Adipocyte (in vitro differentiated cells): ENCODE results near the gene TRIM45.
"Not testable (repeated sequence)": the region's sequence is repeated elsewhere in the genome, so short reads cannot be mapped to it uniquely, and the experiment has no call there.

Experiments used
- DNase-seq: peaks from one replicate; pipeline ENCODE4 v3.0.0-alpha.2; 2015; ENCODE audit warnings: low read depth
- H3K27me3 ChIP-seq: replicated peaks from 2 replicates; pipeline ENCODE4 v1.7.0; 2013; ENCODE audit warnings: mild to moderate bottlenecking, low read length, moderate library complexity; ENCODE audit not compliant: control insufficient read depth, insufficient read depth
- H3K36me3 ChIP-seq: 2 replicates; pipeline ENCODE4 v1.7.0; 2013; ENCODE audit warnings: low read length, mild to moderate bottlenecking, moderate library complexity; ENCODE audit not compliant: control insufficient read depth, insufficient read depth, severe bottlenecking
- H3K4me1 ChIP-seq: 2 replicates; pipeline ENCODE4 v1.7.0; 2013; ENCODE audit warnings: mild to moderate bottlenecking, low read length, moderate library complexity; ENCODE audit not compliant: control insufficient read depth, insufficient read depth
- H3K4me3 ChIP-seq: 2 replicates; pipeline ENCODE4 v1.7.0; 2013; ENCODE audit warnings: mild to moderate bottlenecking, low read length, moderate library complexity
- H3K9ac ChIP-seq: 2 replicates; pipeline ENCODE4 v1.7.0; 2013; ENCODE audit warnings: mild to moderate bottlenecking, low read length, moderate library complexity
- H3K9me3 ChIP-seq: 2 replicates; pipeline ENCODE4 v1.7.0; 2013; ENCODE audit warnings: mild to moderate bottlenecking, low read length, moderate library complexity; ENCODE audit not compliant: control insufficient read depth

The TRIM45 gene

DNA sequence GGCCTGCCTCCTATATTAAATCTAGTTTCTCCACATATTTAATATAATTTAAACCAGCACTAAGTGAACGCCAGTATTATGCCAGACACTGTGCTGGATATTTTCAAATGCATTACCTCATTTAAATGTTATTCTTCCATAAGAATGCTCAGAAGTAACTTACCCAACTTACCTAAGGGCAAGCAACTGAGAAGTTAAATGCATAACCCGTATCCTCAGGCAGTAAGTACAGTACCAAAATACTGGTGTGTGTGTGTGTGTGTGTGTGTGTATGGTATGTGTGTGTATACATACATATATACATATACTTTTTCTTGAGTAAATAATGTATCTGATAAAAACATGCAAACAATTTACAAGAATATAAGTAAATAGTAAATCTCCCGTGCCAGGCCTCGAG is 9.0 kb upstream of the TRIM45 start:
- Histone ChIP-seq H3K36me3 (no peaks in the 10 kb centered on the region), H3K9me3 (no peaks in the 10 kb centered on the region), H3K4me3 (no peak overlapping the region), H3K9ac (no peak overlapping the region), H3K27me3 (peaks cover under 1% of the 10 kb centered on the region), H3K4me1 (peaks cover 7% of the 10 kb centered on the region)
- DNase-seq = no peak

DNA sequence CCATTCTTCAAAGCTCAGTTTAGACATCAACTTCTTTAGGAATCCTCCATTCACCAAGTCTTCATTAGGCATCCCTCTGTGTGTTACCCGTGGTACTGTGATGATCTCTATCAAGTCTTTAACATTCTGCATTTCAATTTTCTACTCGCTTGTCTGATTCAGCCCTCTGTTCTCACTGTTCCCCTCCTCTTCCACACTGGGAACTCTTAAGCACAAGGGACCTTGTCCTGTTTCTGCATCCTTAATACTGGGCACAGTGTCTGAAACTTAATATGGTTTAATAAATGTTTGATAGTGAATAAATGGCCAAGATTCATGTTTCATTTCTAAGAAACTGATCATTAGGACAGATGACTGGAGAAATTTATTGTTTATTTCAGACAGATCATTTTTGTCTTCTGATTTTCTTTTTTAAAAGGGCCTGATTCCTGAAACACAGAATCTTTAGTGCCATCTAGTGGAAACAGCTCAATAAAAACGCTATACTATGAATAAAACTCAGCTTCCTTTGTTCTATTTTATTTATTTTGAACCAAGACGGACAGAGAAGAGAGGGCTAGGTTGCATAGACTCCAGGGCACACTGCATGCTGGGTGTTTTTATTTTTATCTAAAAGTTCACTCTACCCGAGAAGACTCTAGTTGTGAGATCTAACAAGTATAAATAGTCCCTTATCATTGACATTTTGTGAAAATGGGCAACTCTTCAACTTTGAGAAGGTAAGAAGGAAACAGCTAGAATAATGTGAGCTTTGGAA is 7.0 kb upstream of the TRIM45 start:
- peak; percentile 87 for DNase-seq
- H3K9ac ChIP-seq = peak overlapping the region; percentile 19
- peaks cover 4% of the 10 kb centered on the region for H3K27me3 ChIP-seq
- H3K36me3 ChIP-seq = no peaks in the 10 kb centered on the region
- no peaks in the 10 kb centered on the region for H3K9me3 ChIP-seq
- peaks cover 7% of the 10 kb centered on the region for H3K4me1 ChIP-seq
- H3K4me3 ChIP-seq = no peak overlapping the region

DNA sequence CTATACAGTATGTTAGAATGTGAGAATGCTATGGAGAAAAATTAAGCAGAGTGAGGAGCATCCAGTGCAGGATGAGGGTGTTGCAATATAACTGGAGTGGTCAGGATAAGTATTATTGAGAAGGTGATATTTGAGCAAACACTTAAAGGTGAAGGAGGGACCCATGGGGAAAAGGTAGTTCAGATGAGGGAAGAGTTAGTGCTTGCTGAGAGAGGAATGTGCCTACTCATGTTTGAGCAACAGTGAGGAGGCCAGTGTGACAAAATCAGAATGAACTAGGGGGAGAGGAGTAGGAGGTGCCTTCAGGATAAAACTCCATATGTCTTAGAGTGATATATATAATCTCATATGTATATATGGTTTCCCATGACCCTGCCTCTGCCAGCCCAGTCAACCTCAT is 6.2 kb upstream of the TRIM45 start:
- Histone ChIP-seq H3K36me3 (no peaks in the 10 kb centered on the region), H3K4me3 (no peak overlapping the region), H3K4me1 (peaks cover 7% of the 10 kb centered on the region), H3K27me3 (peaks cover 4% of the 10 kb centered on the region), H3K9me3 (no peaks in the 10 kb centered on the region), H3K9ac (no peak overlapping the region)
- DNase-seq = peak; percentile 54

DNA sequence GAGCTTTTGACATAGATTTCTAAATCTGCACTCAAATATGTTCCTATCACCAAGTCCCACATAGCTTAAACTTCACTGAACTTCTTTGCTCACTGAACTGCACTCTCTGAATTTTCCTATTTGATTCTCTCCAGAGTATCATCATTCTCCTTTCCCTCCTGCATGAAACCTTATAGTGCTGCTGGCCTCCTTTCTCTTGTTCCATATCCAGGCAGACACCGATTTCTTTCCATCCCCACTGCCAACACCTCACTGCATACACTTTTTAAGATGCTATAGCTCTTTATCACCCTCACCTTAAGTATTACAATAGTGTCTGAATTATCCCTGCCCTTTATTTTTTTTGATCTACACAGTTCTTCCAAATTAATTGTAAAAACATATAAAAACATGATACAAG is 3.1 kb upstream of the TRIM45 start:
- no peak overlapping the region for H3K9ac ChIP-seq
- H3K9me3 ChIP-seq = no peaks in the 10 kb centered on the region
- peaks cover 16% of the 10 kb centered on the region for H3K4me1 ChIP-seq
- DNase-seq = no peak
- peaks cover 4% of the 10 kb centered on the region for H3K27me3 ChIP-seq
- no peaks in the 10 kb centered on the region for H3K36me3 ChIP-seq
- H3K4me3 ChIP-seq = no peak overlapping the region

DNA sequence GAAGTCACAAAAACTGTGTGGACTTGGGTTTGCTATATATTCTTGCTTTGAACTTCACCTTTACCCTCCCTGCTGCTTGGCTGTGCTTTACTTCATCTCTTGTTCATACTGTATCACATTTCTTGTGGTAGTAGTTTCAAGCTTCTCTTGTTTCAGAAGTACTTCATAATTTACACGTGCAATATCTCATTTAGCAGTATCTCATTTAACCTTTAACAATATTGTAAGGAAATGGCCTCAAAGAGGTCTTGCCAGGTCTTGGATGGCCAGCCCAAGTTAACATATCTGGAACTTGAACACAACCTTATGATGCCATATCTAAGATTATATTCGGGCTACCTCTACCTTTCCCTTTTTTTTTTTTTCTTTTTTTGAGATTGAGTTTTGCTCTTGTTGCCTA is 1.7 kb upstream of the TRIM45 start:
- no peak overlapping the region for H3K4me3 ChIP-seq
- no peak overlapping the region for H3K9ac ChIP-seq
- no peaks in the 10 kb centered on the region for H3K36me3 ChIP-seq
- no peaks in the 10 kb centered on the region for H3K9me3 ChIP-seq
- peaks cover 15% of the 10 kb centered on the region for H3K4me1 ChIP-seq
- no peak for DNase-seq
- H3K27me3 ChIP-seq = peaks cover 4% of the 10 kb centered on the region

DNA sequence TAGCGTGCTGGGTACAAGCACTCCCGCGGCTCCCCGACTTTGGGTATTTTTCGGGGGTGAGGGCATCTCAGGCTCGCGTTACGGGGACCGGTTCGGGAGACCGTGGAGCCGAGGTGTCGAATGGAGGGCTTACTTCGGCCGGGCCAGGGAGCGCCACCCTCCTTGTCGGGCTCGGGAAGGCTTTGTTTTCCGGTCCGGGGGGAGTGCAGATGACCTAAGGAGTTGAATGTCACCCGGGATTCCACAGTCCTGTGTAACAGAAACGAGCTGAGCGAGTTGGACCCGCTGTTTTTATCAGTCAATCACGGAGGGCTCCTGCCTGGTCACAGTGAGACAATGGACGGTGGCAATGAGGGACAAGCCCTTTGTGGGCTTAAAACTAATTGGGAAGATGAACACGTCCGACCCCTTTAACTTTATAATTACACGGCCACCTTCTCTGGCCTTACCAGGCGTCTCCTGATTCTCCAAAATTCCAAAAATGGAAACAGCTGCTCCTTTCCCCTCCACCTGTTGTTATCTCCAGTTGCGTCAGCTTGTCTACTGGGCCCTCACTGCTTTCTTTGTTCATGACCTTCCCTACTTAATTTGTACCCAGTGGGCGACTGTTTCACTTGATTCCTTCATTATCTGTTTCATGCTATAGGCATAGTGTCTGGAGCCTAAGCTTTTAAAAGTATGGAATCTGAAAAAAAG is 929 bp upstream of the TRIM45 start:
- Histone ChIP-seq H3K4me1 (peaks cover 9% of the 10 kb centered on the region), H3K9me3 (no peaks in the 10 kb centered on the region), H3K27me3 (peaks cover 4% of the 10 kb centered on the region), H3K36me3 (no peaks in the 10 kb centered on the region), H3K9ac (peak overlapping the region; percentile 90), H3K4me3 (peak overlapping the region; percentile 91)
- no peak for DNase-seq

DNA sequence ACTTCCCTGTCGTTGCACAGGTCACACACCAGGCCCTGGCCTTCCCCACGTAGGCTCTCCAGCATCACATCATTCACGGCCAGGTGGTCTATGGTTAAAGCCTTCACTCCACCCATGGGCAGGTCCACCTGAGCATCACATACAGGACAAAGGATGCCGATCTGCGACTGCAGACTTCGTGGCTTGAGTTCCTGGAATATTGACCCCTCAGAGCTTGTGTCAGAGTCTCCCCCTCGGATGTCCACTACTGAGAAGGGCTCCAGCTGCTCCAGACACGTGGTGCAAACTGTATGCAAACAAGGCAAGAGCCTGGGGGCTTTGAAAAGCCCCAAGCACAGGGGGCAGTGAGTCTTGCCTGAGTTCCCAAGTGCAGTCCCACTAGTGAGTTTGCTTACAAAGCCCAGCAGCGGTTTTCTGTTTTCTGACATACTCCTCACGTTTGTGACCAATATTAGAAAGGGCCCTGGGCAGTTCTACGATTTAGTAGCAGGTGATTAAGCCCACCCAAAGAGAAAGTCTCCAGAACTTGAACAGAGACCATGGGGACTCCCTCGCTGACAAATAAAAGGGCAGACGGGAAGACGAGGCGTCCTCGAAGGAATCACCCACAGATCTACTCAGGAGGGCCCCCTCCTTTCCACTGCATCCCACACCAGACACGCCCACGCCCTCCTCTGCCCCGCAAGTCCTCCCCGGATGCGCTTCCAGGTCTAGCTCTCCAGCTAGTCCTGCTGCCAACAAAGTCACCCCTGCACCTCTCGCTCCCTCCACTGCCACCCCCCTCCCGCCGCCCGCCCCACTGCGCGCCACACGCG is 568 bp downstream of the TRIM45 start:
- Histone ChIP-seq H3K9ac (peak overlapping the region; percentile 90), H3K4me1 (peaks cover 9% of the 10 kb centered on the region), H3K27me3 (peaks cover 4% of the 10 kb centered on the region), H3K9me3 (no peaks in the 10 kb centered on the region), H3K36me3 (no peaks in the 10 kb centered on the region), H3K4me3 (peak overlapping the region; percentile 91)
- DNase-seq = no peak

DNA sequence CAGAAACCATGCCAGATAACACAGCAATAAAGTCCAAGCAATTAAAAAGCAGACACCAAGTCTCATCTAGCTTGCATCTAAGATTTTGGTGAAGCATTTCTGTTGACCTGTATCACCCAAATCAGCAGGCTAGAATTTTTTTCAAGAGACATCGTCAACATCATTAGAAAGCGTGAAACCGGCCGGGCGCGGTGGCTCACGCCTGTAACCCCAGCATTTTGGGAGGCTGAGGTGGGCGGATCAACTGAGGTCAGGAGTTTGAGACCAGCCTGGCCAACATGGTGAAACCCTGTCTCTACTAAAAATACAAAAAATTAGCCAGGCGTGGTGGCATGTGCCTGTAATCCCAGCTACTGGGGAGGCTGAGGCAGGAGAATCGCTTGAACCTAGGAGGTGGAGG is 2.4 kb downstream of the TRIM45 start:
- not testable (repeated sequence) for H3K4me1 ChIP-seq, H3K36me3 ChIP-seq, H3K4me3 ChIP-seq, H3K9ac ChIP-seq, DNase-seq, H3K27me3 ChIP-seq, H3K9me3 ChIP-seq

DNA sequence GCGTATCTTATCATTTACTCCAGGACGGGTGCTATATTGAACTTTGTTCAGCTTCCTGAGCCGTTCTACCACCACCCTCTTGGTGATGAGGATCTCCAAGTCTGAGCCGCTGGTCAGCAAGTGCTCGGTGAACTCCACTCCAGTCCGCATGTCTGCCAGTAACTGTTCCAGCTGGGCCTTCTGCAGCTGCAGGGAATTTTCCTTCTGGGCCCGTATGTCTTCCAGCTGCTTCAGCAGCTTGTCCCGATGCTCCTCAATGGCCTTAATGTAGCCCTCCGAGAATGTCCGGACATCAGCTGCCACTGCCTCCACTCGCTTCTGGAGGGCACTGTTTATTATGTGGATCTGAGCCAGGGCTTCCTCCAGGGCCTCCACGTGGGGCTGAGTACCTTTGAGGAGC is 3.4 kb downstream of the TRIM45 start:
- DNase-seq = no peak
- no peak overlapping the region for H3K4me3 ChIP-seq
- no peaks in the 10 kb centered on the region for H3K36me3 ChIP-seq

DNA sequence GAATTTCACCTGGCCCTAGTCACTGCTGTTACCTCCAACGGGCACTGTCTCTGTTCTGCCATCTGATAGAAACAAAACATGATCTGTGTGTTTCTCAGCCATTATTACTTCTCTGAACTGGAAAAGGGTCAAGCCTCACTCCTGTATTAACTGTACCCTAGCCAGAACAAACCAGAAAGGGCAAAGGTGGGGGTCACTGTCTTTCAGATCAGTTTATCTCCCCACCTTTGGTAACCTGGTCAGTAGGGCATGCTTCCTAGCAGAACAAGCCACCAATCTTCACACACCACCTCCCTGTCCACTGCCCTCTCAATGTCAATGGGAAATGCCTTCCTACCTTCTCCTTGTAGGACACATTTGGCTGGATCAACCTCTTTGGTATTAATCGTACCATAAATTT is 3.9 kb downstream of the TRIM45 start:
- Histone ChIP-seq H3K9me3 (no peaks in the 10 kb centered on the region), H3K9ac (no peak overlapping the region), H3K27me3 (no peaks in the 10 kb centered on the region), H3K4me1 (peaks cover 9% of the 10 kb centered on the region), H3K36me3 (no peaks in the 10 kb centered on the region), H3K4me3 (no peak overlapping the region)
- DNase-seq = no peak

More for the DNA sequence above, 3.4 kb downstream of the TRIM45 start:
- H3K27me3 ChIP-seq = no peaks in the 10 kb centered on the region
- no peak overlapping the region for H3K9ac ChIP-seq
- H3K9me3 ChIP-seq = no peaks in the 10 kb centered on the region
- peaks cover 9% of the 10 kb centered on the region for H3K4me1 ChIP-seq

DNA sequence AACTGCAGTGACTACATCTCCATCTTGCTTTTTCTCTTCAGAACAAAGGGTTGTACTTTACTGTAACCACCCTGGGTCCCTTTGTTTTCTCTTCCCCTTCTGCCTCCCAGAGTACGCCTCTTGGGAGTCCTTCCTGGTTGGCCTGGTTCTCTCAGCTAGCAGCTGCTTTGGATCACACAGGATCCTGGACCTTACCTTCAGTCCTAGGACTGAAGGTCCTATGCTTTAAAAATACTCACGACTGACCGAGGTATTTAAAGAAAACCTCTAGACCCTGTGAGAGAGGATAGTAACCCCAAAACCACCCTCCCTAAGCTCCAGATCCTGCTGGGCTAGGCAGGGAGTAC is 4.8 kb downstream of the TRIM45 start:
- no peak for DNase-seq

More for the DNA sequence above, 4.8 kb downstream of the TRIM45 start:
- H3K4me1 ChIP-seq = peaks cover 4% of the 10 kb centered on the region
- no peaks in the 10 kb centered on the region for H3K27me3 ChIP-seq
- H3K4me3 ChIP-seq = no peak overlapping the region
- no peaks in the 10 kb centered on the region for H3K9me3 ChIP-seq
- no peaks in the 10 kb centered on the region for H3K36me3 ChIP-seq
- no peak overlapping the region for H3K9ac ChIP-seq
